MM.1S (cell line): ENCODE measurements around the gene DOCK4.

ENCODE experiments used
- EZH2 ChIP-seq: fragments of 300-600 bp; sonication (generic); optimal IDR thresholded peaks from 2 replicates; pipeline ENCODE3; 2017; ENCODE audit warnings: low read depth, mild to moderate bottlenecking, antibody characterized with exemption, low read length, mixed read lengths
- EZH2phosphoT487 ChIP-seq: fragments of 300-600 bp; sonication (generic); IDR thresholded peaks from 2 replicates; pipeline ENCODE4 v1.6.1; 2018; ENCODE audit warnings: antibody characterized with exemption, low read length
- TF ChIP-seq, protein P1 (sequence below): fragments of 300-600 bp; sonication (generic); IDR thresholded peaks from 2 replicates; pipeline ENCODE4 v1.5.1; 2016; ENCODE audit warnings: antibody characterized with exemption, low read length, mixed read lengths

DNA sequence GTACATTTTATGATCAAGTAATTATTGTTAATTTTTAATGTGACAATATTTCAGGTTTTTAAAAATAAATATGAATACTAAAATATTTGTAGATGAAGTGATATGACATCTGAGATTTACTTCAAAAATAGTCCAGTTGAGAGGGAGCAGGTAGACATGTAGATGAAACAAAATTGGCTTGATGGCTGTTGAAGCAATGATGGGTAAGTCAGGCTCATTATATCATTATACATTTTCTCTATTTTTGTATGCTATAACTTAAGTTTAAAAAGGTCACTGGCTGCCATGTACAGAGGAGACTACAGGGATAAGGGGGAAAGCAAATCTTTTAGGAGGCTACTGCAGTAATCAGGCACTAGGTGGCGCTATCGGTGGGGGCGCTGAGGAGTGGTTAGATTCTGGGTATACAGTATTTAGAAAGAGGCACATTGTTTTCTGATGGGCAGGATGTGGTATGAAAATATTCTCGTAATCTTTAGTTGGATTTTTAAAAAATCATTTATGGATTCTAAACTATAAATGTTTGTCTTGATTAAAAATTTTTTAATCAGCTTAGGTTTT lies 454.1 kb downstream of the DOCK4 start:
- no peak for TF ChIP-seq EZH2phosphoT487
- TF ChIP-seq, protein P1, sequence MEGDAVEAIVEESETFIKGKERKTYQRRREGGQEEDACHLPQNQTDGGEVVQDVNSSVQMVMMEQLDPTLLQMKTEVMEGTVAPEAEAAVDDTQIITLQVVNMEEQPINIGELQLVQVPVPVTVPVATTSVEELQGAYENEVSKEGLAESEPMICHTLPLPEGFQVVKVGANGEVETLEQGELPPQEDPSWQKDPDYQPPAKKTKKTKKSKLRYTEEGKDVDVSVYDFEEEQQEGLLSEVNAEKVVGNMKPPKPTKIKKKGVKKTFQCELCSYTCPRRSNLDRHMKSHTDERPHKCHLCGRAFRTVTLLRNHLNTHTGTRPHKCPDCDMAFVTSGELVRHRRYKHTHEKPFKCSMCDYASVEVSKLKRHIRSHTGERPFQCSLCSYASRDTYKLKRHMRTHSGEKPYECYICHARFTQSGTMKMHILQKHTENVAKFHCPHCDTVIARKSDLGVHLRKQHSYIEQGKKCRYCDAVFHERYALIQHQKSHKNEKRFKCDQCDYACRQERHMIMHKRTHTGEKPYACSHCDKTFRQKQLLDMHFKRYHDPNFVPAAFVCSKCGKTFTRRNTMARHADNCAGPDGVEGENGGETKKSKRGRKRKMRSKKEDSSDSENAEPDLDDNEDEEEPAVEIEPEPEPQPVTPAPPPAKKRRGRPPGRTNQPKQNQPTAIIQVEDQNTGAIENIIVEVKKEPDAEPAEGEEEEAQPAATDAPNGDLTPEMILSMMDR, result peak; percentile 97
- TF ChIP-seq EZH2, result no peak
